Activated CD8-positive, alpha-beta memory T cell treated with anti-CD3 and anti-CD28 coated beads, Interleukin-2, amount 10 ng/mL, durations not matched to agents 7 days and 5 days (primary cell): Measurements from ENCODE around the gene TNFRSF1A. TPM values are rescaled to one million over a fixed set of nuclear protein-coding genes. Genes with fewer than 3 reads are reported as not detected.

Experiments
- ATAC-seq: fragments of 150-1000 bp; cut with Tn5 transposase; one replicate; pipeline ENCODE4 v1.10.0; 2021; ENCODE audit warnings: moderate library complexity
- CTCF ChIA-PET: fragments of 350-600 bp; sonication (Branson Sonifier 250); formaldehyde crosslinking; loops from one replicate; lab custom pipeline; 2021; ENCODE audit warnings: antibody characterized with exemption; lab: Charles Lee
- DNase-seq: peaks from one replicate; pipeline ENCODE4 v3.0.0-alpha.2; 2020
- H3K27ac Mint-ChIP-seq: one replicate; pipeline ENCODE4 v1.8.0; 2021; ENCODE audit warnings: mild to moderate bottlenecking, mixed read lengths
- H3K27me3 Mint-ChIP-seq: one replicate; pipeline ENCODE4 v1.8.0; 2021; ENCODE audit warnings: mixed read lengths
- H3K36me3 Mint-ChIP-seq: one replicate; pipeline ENCODE4 v1.8.0; 2021; ENCODE audit warnings: mild to moderate bottlenecking, mixed read lengths
- H3K4me1 Mint-ChIP-seq: one replicate; pipeline ENCODE4 v1.8.0; 2021; ENCODE audit warnings: mixed read lengths
- H3K4me3 Mint-ChIP-seq: one replicate; pipeline ENCODE4 v1.8.0; 2021; ENCODE audit warnings: mild to moderate bottlenecking, moderate library complexity, mixed read lengths
- H3K9me3 Mint-ChIP-seq: one replicate; pipeline ENCODE4 v1.8.0; 2022; ENCODE audit warnings: low read depth, mixed read lengths
- total RNA-seq, 2 experiments: library from RNA; stranded (reverse); gene quantifications; one replicate each; pipeline ENCODE4 v1.2.3, GENCODE V29; 2021

The TNFRSF1A gene
- total RNA-seq, 2 experiments from 2014 or later = 63.3 to 71.5 TPM

DNA sequence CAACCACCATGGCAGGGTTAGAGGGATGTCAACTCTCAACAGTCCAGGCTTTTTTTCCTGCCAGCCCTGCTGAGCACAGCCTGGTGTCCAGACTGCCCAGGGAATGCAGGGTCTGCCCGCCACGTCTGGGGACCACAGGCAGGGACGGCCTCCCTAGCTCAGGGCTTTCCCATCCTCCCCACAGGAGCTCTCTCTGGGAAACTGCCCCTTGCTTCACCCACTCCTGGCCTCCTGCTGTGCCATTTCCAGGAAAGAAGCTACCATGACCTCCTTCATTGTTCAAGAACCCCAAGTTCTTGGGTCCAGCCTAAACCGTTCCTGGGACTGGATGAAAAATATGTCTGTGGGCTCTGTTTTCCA lies 28.7 kb upstream of the TNFRSF1A start:
- Mint-ChIP-seq H3K36me3 (no peaks in the 10 kb centered on the region), H3K27me3 (no peaks in the 10 kb centered on the region), H3K9me3 (no peaks in the 10 kb centered on the region), H3K27ac (no peak overlapping the region), H3K4me1 (peaks cover 33% of the 10 kb centered on the region), H3K4me3 (no peak overlapping the region)
- ATAC-seq (no peak), DNase-seq (no peak)
- CTCF ChIA-PET = no interaction called here

DNA sequence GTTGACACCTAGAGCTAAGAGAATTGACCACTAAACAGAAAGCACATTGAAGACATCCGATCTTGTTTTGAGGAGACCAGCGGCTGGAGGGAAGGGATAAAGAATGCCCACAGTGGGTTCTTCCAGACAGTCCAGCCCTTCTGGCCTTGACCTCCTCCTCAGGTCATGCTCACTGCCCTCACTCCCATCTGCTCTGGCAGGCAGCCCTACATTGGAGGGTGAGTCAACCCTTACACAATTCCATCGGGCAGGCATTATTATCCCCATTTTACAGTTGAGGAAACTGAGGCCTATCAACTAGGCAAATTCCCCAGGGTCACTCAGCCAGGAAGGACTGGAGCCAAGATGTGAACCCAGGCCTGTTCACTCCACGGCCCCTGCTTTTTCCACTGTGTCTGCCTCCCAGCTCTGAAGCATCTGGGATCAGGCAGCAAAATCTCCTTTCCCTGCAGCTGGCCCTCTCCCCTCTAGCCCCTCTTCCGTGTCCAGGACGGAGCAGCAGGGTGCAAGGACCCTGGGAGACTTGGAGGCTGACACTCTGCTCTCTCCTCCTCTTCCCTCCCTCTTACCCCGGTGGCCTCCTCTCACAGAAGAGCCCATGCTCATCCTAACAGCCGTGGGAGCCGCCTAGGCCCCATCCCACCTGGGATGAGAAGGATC lies 28.2 kb upstream of the TNFRSF1A start:
- ATAC-seq (no peak), DNase-seq (no peak)
- H3K27me3 Mint-ChIP-seq = no peaks in the 10 kb centered on the region
- peaks cover 32% of the 10 kb centered on the region for H3K4me1 Mint-ChIP-seq
- no peaks in the 10 kb centered on the region for H3K9me3 Mint-ChIP-seq
- H3K4me3 Mint-ChIP-seq = no peak overlapping the region
- H3K27ac Mint-ChIP-seq = no peak overlapping the region
- CTCF ChIA-PET = no interaction called here
- no peaks in the 10 kb centered on the region for H3K36me3 Mint-ChIP-seq

DNA sequence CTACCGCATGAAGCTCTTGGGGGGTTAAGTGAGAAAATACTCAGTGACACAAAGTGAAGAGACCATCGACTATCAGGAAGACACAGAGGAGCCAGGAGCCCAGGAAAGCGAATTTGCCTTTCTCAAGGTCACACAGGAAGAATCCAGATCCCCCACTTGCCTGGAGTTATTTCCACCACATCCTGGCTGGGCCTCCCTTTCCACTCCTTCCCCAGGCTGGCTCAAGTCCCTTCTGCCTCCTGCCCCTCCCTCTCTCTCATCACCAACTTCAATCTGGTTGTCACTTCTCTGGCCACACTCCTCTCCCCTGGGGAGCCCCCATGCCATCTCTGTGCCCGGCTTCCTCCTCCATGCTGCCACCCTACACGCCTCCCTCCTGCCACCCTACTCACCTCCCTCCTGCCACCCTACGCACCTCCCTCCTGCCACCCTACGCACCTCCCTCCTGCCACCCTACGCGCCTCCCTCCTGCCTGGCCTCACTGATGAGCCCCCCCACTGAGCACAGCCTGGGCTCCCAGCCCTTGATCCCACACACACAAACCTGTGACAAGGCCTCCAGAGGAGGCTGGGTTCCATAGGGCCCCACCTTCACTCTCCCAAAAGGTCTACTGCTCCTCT lies 27.1 kb upstream of the TNFRSF1A start:
- Mint-ChIP-seq H3K27ac (peak overlapping the region; percentile 61), H3K27me3 (no peaks in the 10 kb centered on the region), H3K4me3 (no peak overlapping the region), H3K4me1 (peaks cover 34% of the 10 kb centered on the region), H3K9me3 (no peaks in the 10 kb centered on the region), H3K36me3 (no peaks in the 10 kb centered on the region)
- DNase-seq (no peak), ATAC-seq (no peak)
- CTCF ChIA-PET = interaction anchor here (1.3 to 7.1 kb wide), 5 partner anchors 8 to 96 kb away, joined by 3 to 107 read pairs (median 6); no protein-coding TSS in a partner anchor

DNA sequence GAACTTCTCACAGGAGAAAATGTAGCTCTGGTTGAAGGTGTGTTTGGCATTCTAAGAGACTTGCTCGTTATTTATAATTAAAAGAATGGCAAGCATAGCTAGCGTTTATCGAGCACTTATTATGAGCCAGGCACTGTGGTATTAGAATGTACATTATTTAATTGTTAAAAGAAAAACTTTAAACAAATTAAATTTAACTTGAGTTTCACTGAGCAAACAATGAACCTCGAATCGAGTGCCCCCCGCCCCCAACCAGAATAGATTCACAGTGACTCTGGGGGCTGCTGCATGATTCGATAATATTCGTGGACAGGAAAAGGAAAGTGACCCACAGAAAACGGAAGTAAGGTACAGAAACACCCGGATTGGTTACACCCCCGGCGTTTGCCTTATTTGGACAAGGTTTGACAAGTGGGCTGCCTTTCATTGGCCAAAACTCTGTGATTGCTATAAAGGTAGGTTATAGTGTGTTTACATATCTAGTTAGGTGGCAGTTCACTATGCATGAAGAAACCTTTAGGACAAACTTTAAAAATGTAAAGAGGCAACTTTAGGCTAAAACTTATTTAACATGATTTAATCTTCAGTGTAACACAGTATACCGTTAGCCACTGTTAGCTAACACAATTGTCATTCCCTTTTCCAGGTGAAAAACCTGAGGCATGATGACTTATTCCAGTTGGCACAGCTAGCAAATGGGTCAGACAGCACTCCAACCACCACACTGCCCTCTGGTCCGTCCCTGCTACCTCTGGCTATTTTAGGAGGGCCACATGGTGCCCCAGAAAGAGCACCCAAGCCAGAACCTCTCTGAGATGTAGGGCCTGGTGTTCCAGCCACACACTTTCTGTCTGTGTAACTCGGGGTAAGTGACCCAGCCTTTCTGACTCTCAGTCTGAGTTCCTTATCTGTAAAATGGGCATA lies 26.4 kb upstream of the TNFRSF1A start:
- H3K4me3 Mint-ChIP-seq = no peak overlapping the region
- peak overlapping the region; percentile 68 for H3K27ac Mint-ChIP-seq
- H3K27me3 Mint-ChIP-seq = no peaks in the 10 kb centered on the region
- no peaks in the 10 kb centered on the region for H3K36me3 Mint-ChIP-seq
- CTCF ChIA-PET = interaction anchor here (0.7 to 7.1 kb wide), 11 partner anchors 9 to 170 kb away, joined by 3 to 107 read pairs (median 6); no protein-coding TSS in a partner anchor
- H3K9me3 Mint-ChIP-seq = no peaks in the 10 kb centered on the region
- DNase-seq = peak; percentile 67
- peak; percentile 39 for ATAC-seq
- H3K4me1 Mint-ChIP-seq = peaks cover 33% of the 10 kb centered on the region

DNA sequence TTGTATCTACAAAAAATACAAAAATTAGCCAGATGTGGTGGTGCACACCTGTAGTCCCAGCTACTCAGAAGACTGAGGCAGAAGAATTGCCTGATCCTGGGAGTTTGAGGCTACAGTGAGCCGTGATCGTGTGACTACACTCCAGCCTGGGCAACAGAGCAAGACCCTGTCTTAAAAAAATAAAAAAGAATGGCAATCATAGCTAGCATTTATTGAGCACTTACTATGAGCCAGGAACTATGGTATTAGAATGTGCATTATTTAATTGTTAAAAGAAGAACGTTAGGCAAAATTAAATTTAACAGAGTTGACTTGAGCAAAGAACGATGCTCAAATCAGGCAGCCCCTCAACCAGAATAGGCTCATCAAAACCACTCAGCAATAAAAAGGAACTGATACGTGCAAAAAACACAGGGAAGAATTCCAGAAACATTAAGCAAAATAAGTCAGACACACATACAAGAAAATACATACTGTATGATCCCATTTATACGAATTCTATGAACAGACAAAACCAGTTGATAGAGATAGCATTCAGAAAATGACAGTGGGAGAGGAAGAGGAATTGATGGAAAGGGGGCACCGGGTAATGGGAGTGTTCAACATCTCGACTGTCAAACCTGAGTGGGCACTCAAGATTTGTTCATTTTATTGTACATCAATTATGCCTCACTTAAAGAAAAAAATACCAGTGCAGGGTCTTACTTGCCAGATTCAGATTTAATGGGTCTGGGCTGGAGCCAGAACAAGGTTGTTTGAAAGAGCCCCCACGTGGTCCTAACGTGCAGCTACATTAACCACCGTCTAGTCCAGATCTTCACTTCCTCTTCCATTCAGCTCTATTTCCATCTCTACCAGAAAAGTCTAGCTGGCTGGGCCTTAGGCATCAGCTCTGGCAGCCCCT lies 25.4 kb upstream of the TNFRSF1A start:
- H3K27ac Mint-ChIP-seq = peak overlapping the region; percentile 68
- DNase-seq (peak; percentile 67), ATAC-seq (peak; percentile 62)
- no peaks in the 10 kb centered on the region for H3K9me3 Mint-ChIP-seq
- H3K27me3 Mint-ChIP-seq = no peaks in the 10 kb centered on the region
- CTCF ChIA-PET = interaction anchor here (0.7 to 7.1 kb wide), 15 partner anchors 10 to 170 kb away, joined by 3 to 107 read pairs (median 5); no protein-coding TSS in a partner anchor
- peaks cover 26% of the 10 kb centered on the region for H3K4me1 Mint-ChIP-seq
- H3K4me3 Mint-ChIP-seq = no peak overlapping the region
- H3K36me3 Mint-ChIP-seq = no peaks in the 10 kb centered on the region

DNA sequence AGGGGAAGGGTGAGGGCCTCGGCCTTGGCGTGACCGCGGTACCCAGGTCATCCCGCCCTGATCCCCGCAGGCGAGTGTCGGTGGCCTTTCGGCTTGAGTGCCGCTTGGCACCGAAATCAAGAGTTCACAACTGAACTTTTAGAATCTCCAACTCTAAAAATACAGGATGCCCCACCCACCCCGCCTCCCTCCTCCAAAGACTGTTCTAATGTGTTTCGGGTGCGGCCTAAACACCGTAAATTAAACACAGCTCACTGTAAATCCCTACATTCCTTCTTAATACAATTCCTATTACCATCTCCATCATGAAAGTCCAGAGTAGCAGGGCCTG lies 22.1 kb upstream of the TNFRSF1A start:
- H3K9me3 Mint-ChIP-seq = no peaks in the 10 kb centered on the region
- no peak for ATAC-seq
- peaks cover 35% of the 10 kb centered on the region for H3K4me1 Mint-ChIP-seq
- no peaks in the 10 kb centered on the region for H3K36me3 Mint-ChIP-seq
- H3K4me3 Mint-ChIP-seq = peak overlapping the region; percentile 71
- CTCF ChIA-PET = interaction anchor here (0.9 to 7.1 kb wide), 7 partner anchors 11 to 64 kb away, joined by 3 to 107 read pairs (median 4); partner anchors contain the start of genes SCNN1A and TNFRSF1A
- peak overlapping the region; percentile 78 for H3K27ac Mint-ChIP-seq
- H3K27me3 Mint-ChIP-seq = no peaks in the 10 kb centered on the region
- DNase-seq = no peak

DNA sequence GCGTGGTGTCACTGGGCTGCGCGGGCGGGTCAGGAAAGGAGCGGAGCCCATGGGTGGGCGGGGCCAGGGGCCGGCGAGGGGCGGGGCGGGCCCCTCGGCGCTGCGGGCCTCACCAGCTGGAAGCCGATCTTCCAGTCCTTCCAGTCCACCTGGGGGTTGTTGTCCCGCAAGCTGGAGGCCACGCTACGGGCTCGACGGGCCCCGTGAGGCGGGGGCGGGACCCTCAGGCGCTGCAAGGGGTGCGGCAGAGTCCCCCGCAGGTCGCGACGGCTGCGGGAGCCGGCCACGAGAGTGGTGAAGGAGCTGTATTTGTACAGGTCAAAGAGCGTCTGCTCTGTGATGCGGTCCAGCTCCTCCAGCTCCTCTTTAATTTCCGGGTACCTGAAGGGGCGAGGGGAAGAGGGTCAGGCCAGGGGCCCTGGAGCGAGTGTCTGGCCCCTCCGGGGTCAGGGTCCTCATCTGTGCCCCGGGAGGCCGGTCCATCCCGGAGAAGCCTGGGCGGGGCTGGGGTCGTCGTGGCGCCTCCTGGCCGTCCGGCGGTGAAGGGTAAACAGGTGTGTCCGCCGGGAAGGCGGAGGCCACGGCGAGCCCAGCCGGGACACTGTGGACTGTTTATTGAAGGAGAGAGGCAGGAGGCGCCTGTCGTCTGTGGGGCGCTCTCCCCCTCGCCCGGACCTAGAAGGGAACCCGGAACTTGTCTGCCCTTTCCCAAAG lies 21.6 kb upstream of the TNFRSF1A start:
- no peaks in the 10 kb centered on the region for H3K9me3 Mint-ChIP-seq
- H3K27me3 Mint-ChIP-seq = no peaks in the 10 kb centered on the region
- peak overlapping the region; percentile 71 for H3K4me3 Mint-ChIP-seq
- CTCF ChIA-PET = interaction anchor here (0.8 to 7.1 kb wide), 10 partner anchors 12 to 108 kb away, joined by 3 to 107 read pairs (median 4); partner anchors contain the start of genes SCNN1A and TNFRSF1A
- H3K36me3 Mint-ChIP-seq = no peaks in the 10 kb centered on the region
- H3K4me1 Mint-ChIP-seq = peaks cover 30% of the 10 kb centered on the region
- H3K27ac Mint-ChIP-seq = peak overlapping the region; percentile 78
- ATAC-seq = peak; percentile 86
- DNase-seq = peak; percentile 75

DNA sequence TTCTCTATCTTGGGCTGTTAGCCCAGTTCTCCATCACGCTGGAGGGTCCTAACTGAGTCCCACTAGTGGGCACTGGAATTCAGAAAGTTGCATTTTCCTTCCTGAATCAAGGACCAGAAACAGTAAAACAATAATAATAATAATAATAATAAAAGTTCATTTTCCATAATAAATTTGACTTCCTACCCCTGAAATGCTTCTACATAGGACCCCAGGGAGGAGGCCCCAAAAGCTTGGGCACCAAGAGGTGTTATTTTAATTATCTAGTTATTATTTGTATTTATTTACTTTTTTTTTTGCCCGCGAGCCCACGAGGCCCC lies 21.1 kb upstream of the TNFRSF1A start:
- H3K4me3 Mint-ChIP-seq = no peak overlapping the region
- ATAC-seq = no peak
- CTCF ChIA-PET = interaction anchor here (0.8 to 7.1 kb wide), 9 partner anchors 12 to 108 kb away, joined by 3 to 107 read pairs (median 4); partner anchors contain the start of genes SCNN1A and TNFRSF1A
- peaks cover 25% of the 10 kb centered on the region for H3K4me1 Mint-ChIP-seq
- no peak for DNase-seq
- H3K36me3 Mint-ChIP-seq = no peaks in the 10 kb centered on the region
- H3K27me3 Mint-ChIP-seq = peaks cover 3% of the 10 kb centered on the region
- no peak overlapping the region for H3K27ac Mint-ChIP-seq
- H3K9me3 Mint-ChIP-seq = no peaks in the 10 kb centered on the region

DNA sequence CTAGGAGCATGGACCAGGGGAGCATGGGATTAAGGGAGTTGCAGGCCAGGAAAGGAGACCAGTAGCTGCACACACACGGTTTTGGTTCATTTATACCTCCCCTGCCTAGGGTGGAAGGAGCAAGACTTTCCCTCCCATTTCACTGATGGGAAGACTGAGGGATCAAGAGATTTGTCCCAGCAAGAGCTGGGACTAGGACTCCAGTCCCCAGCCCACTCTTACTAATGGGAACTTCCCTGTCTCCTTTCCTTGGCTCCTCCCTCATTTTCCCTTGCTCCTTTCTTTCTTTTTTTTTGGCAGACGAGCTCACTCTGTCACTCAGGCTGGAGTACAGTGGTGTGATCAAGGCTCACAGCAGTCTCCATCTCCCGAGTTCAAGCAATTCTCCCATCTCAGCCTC lies 20.5 kb upstream of the TNFRSF1A start:
- DNase-seq = no peak
- H3K4me1 Mint-ChIP-seq = peaks cover 20% of the 10 kb centered on the region
- CTCF ChIA-PET = interaction anchor here (1.0 to 7.1 kb wide), 6 partner anchors 13 to 39 kb away, joined by 3 to 107 read pairs (median 4); partner anchors contain the start of gene SCNN1A
- H3K27ac Mint-ChIP-seq = no peak overlapping the region
- H3K27me3 Mint-ChIP-seq = peaks cover 3% of the 10 kb centered on the region
- no peaks in the 10 kb centered on the region for H3K36me3 Mint-ChIP-seq
- no peak overlapping the region for H3K4me3 Mint-ChIP-seq
- no peak for ATAC-seq
- no peaks in the 10 kb centered on the region for H3K9me3 Mint-ChIP-seq

DNA sequence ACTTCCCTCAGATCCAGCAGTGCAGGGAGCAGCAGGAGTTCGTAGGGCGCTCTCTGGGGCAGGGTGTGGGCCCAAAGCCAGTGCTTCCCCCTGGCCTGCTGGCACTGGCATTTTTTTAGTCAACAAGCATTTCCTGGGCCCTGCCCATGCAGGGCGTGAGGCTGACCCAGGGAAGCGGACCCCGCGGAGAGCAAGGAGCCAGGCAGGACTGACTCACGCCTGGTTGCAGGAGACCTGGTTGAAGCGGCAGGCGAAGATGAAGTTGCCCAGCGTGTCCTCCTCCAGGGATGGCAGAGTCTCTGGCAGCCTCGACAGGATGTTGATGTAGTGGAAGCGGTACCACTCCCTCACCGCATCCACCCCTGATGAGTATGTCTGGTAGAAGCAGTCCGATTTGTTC lies 20.0 kb upstream of the TNFRSF1A start:
- Mint-ChIP-seq H3K27ac (no peak overlapping the region), H3K4me1 (peaks cover 17% of the 10 kb centered on the region), H3K9me3 (no peaks in the 10 kb centered on the region), H3K27me3 (peaks cover 5% of the 10 kb centered on the region), H3K4me3 (no peak overlapping the region), H3K36me3 (no peaks in the 10 kb centered on the region)
- CTCF ChIA-PET = interaction anchor here (2.1 kb wide), 1 partner anchor 16 kb away, joined by 8 read pairs; no protein-coding TSS in a partner anchor
- ATAC-seq (no peak), DNase-seq (no peak)

DNA sequence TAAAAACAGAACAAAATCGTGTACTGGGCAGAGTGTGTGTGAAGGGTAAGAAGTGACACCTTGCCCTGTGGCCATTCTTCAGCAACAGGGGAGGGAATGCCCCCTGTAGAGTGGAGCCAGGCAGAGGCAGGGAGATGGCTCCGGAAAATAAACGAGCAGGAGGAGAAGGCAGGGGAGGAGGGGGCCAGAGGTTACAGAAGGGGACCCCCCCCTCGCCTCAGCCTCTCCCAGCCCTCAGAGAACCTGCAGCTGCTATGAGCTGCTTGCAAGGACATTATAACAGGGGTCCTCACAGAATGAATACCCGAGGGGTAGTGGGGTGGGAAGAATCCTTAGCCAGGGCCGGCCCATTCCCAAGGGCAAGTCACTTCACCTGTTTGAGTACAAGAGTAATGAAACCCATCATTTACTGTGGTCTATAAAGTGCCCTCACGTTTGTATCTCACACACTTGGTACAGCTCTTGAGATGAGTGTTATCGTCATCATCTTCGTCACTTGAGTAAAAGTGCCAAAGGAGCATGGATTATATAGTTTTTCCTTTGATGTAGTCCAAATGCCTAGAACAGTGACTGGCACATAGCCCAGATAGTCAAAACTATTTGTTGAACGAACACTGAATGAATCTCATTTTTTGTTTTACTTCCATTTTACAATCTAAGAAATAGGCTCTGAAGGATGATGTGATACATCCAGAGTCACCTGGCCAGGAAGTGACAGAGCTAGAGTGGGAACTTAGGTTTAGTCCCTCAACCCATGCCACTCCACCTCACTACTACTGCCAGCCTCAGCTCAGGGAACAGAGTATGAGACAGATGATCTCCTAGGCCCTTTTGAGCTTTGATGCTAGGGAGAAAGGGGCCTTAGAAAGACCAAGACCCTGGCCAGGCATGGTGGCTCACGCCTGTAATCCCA lies 19.0 kb upstream of the TNFRSF1A start:
- H3K36me3 Mint-ChIP-seq = no peaks in the 10 kb centered on the region
- no peak for DNase-seq
- ATAC-seq = no peak
- no peaks in the 10 kb centered on the region for H3K9me3 Mint-ChIP-seq
- H3K27me3 Mint-ChIP-seq = peaks cover 13% of the 10 kb centered on the region
- H3K27ac Mint-ChIP-seq = no peak overlapping the region
- CTCF ChIA-PET = interaction anchor here (1.2 to 2.1 kb wide), 3 partner anchors 15 to 179 kb away, joined by 3 to 8 read pairs (median 3); no protein-coding TSS in a partner anchor
- H3K4me1 Mint-ChIP-seq = peaks cover 17% of the 10 kb centered on the region
- no peak overlapping the region for H3K4me3 Mint-ChIP-seq
